CD4-positive, alpha-beta T cell treated with Interleukin-10 for 1 hour (primary cell): ENCODE measurements around the gene CD7.
A peak's percentile ranks its signal among the peaks of the same experiment; 100 is the strongest.

Experiments used
- DNase-seq: peaks from one replicate; pipeline ENCODE4 v3.0.0-alpha.2; 2020

CD7 gene

DNA sequence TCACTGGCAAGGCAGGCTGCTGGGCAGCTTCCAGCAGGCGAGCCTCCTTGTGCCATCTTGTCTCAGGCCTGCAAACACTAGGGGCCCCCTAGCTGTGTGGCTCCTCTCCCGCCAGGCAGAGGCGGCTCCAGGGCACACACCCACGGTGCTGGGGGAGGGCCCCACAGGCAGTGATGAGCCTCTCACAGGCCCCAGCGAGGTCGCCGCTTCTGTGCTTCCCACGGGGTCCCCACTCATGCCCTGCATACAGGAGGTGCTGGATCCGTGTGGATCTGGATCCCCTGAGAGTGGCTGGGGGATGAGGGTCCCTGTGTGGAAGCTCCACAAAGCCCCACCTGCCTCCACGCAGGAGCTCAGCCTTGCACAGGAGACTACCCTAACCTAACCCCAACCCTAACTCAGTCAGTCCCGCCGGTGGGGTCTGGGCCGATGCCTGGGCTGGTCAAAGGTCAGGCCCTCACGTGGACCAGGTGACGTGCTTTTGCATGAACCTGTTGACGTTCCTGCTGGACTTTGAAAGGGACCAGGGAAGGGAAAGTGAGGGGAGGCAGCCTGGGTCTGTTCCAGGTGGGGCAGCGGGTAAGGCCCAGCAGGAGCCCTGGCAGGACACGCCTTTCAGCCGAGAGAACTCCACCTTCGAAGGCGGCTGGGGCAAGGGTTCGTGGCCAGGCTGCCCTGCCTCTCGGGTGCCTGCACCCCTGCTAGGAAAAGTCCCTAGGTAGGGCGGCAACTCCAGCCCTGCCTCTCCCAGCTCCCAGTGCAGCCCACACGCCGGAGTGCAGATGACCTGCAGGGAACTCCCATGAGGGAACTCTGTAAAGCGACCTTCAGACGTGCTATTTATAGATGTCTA is 11.0 kb upstream of the CD7 start:
- DNase-seq, result no peak

GRCh38 chr17:82327757-82328140 is 10.3 kb upstream of the CD7 start:
- DNase-seq, result no peak

DNA sequence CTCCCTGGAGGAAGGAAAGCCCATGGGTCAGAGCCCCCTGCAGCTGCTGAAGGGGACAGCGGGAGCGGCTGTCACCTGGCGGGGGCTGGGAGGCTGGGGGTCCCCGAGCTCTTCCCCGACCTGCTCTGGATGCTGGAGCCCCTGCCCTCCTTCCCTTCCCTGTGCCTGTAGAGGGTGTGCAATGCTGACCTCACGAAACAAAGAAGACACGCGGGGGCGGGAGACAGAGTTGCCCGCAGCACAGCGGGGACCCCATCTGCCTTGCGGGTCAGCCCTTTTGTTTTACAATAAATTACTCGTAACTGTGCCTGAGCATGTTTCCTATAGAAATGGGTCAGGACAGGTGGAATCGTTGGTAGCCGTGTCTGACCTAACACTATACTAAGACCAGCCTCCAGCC is 9.9 kb upstream of the CD7 start:
- no peak for DNase-seq

GRCh38 chr17:82325286-82326180 is 8.1 kb upstream of the CD7 start:
- DNase-seq, result no peak

DNA sequence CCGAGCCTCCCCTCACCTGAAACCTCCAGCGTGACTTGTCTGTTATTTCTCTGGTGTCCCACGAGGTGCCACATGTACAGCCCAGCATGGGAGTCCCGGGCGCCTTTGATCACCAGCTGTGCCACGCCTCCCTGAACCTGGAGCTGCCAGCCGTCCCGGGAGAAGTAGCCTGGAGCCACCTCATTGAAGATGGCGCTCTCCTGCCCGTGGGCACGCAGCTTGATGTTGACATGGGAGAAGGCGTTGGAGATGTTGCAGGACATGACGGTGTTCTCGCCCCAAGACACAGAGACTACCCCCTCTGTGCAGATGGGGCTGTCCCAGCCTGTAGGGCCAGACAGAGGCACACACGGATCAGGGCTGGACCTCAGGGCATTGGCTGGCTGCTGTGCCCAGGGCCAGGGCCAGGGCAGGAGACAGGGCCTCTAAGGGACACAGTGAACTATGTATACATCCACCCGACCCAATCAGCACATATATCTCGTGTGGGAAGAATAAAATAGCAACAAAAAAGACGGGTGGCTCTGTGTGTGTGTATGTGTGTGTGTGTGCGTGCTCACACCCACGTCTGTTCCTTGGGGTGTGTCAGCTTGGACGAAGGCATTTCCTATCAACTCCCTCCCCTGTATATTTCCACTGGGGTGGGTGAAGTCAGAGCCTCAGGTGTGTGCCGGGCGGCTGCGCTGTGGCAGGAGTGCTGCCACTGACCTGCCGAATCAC is 7.3 kb upstream of the CD7 start:
- no peak for DNase-seq

DNA sequence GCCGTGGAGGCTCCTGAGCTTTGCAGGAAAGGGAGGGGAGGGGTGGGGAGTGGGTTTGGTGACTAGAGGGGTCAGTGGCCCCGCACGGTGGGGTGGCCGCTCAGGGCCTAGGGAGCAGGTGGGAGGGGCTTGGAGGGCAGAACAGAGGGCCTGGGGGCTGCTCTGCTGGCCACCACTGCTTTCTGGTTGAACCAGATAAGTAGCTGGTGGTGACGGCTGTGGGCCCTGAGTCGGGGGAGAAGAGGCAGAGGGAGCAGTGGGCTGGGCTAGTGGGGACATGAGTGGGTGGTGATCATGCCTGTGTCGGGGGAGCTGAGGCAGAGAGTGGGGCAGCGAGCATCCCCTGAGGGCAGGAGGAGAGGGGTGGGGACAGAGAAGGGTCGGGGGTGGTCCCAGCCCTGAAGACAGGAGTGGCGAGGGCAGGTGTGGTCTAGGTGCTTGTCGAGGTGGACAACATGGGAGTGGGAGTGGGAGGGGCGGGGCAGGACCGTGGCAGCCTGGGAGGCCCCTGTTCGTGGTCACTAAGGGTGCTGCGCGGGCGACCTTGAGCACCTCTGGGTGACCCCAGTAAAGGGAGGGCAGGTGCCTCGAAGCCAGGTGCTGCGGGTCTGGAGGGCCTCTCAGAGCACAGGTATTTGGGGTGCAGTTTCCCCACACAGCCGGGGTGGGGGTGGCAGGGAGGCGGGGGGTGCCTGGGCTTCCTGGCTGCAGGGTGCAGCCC is 6.3 kb upstream of the CD7 start:
- DNase-seq, result no peak

GRCh38 chr17:82322526-82323453 is 5.4 kb upstream of the CD7 start:
- no peak for DNase-seq

GRCh38 chr17:82321947-82322466 is 4.6 kb upstream of the CD7 start:
- no peak for DNase-seq

- DNase-seq, result peak; percentile 85
Observed at GRCh38 chr17:82320956-82321927, 3.8 kb upstream of the CD7 start.

GRCh38 chr17:82320140-82320840 is 2.9 kb upstream of the CD7 start:
- no peak for DNase-seq

DNA sequence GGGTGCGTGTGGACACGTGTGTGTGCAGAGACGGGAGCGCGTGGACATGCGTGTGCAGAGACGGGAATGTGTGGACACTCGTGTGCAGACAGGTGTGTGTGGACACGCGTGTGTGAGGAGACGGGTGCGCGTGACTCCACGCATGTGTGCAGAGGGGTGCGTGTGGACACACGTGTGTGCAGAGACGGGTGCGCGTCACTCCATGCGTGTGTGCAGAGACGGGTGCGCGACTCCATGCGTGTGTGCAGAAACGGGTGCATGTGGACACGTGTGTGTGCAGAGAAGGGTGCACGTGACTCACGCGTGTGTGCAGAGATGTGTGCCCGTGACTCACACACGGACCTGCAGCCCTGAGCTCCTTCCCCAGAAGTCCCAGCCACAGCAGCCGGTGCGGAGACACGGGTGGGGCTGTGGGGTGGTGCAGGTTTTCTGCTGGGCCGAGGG is 2.2 kb upstream of the CD7 start:
- DNase-seq, result no peak

DNA sequence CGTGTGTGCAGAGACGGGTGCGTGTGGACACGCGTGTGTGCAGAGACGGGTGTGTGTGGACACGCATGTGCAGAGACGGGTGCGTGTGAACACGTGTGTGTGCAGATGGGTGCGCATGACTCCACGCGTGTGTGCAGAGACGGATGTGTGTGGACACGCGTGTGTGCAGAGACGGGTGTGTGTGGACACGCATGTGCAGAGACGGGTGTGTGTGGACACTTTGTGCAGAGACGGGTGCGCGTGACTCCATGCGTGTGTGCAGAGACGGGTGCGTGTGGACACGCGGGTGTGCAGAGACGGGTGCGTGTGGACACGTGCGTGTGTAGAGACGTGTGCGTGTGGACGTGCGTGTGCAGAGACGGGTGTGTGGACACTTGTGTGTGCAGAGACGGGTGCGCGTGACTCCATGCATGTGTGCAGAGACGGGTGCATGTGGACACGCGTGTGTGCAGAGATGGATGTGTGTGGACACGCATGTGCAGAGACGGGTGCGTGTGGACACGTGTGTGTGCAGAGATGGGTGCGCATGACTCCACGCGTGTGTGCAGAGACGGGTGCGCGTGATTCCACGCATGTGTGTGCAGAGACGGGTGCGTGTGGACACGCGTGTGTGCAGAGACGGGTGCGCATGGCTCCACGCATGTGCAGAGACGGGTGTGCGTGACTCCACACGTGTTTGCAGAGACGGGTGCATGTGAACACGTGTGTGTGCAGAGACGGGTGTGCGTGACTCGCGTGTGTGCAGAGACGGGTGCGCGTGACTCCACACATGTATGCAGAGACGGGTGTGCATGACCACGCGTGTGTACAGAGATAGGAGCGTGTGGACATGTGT is 1.6 kb upstream of the CD7 start:
- no peak for DNase-seq

- DNase-seq, result no peak
Observed at GRCh38 chr17:82318169-82318498, 726 bp upstream of the CD7 start.

GRCh38 chr17:82316651-82317393 is 586 bp downstream of the CD7 start:
- DNase-seq, result no peak

DNA sequence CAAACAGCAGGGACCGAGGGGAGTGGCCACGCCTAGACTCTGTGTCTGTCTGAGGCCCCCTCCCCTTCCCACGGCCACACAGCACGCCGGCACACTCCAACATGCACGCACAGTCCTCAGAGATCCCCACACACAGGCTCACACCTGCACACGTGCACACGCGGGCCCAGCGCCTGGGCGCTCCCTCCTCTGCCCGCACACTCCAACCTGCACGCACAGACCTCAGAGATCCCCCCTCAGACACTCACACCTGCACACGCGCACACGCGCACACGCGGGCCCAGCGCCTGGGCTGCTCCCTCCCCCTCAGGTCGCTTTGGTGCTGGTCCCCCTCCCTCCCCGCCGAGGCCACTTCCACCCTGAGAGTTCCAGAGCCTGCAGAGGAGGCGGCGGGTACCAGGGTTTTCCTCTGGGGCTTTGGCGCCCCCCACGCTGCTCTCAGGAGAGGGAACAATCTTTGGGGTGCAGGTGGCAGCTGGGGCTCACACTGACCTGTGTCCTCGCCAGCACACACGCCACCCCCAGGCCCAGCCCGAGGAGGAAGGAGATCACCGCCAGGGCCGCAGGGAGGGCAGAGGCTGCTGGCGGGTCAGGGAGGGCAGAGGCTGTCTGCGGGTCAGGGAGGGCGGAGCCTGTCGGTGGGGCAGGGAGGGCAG is 1.6 kb downstream of the CD7 start:
- DNase-seq, result peak; percentile 55

GRCh38 chr17:82314727-82315605 is 2.4 kb downstream of the CD7 start:
- no peak for DNase-seq
